ENCODE data around the gene VTI1A.

- no peak for TF ChIP-seq YY1 (tag by site-specific recombination; IDR thresholded peaks at IDR 0.05)
- TF ChIP-seq MYNN (tag by site-specific recombination; IDR thresholded peaks at IDR 0.05; ENCODE audit: borderline replicate concordance), result no peak
These were observed 1.9 kb downstream of the VTI1A start for GRCh38 chr10:112448888-112449287.
